HS-27A (cell line): ENCODE data around the gene FAM240A.

Source experiments
- DNase-seq: peaks from one replicate; pipeline ENCODE4 v3.0.0-alpha.2; 2012; ENCODE audit warnings: low read depth, missing footprints

The FAM240A gene

GRCh38 chr3:46626039-46626438 is 13.7 kb downstream of the FAM240A start:
- DNase-seq, result no peak

GRCh38 chr3:46627078-46627477 is 14.8 kb downstream of the FAM240A start:
- DNase-seq, result no peak

GRCh38 chr3:46628901-46629369 is 16.6 kb downstream of the FAM240A start:
- no peak for DNase-seq

GRCh38 chr3:46629551-46630517 is 17.5 kb downstream of the FAM240A start:
- peak; percentile 57 for DNase-seq

- no peak for DNase-seq
Observed at GRCh38 chr3:46632792-46633191, 20.5 kb downstream of the FAM240A start.

GRCh38 chr3:46634856-46635255 is 22.5 kb downstream of the FAM240A start:
- DNase-seq, result no peak

GRCh38 chr3:46639221-46639620 is 26.9 kb downstream of the FAM240A start:
- DNase-seq, result no peak

- DNase-seq, result no peak
Observed at GRCh38 chr3:46640927-46641326, 28.6 kb downstream of the FAM240A start.

GRCh38 chr3:46642971-46643370 is 30.6 kb downstream of the FAM240A start:
- DNase-seq, result no peak

- DNase-seq, result no peak
Observed at GRCh38 chr3:46643701-46644100, 31.4 kb downstream of the FAM240A start.

GRCh38 chr3:46646700-46647099 is 34.4 kb downstream of the FAM240A start:
- DNase-seq, result no peak

- DNase-seq, result no peak
Observed at GRCh38 chr3:46648096-46648495, 35.8 kb downstream of the FAM240A start.

- no peak for DNase-seq
Observed at GRCh38 chr3:46649436-46649835, 37.1 kb downstream of the FAM240A start.

GRCh38 chr3:46651084-46651483 is 38.8 kb downstream of the FAM240A start:
- DNase-seq, result no peak

- DNase-seq, result no peak
Observed at GRCh38 chr3:46655271-46655670, 42.9 kb downstream of the FAM240A start.

- no peak for DNase-seq
Observed at GRCh38 chr3:46656778-46657556, 44.6 kb downstream of the FAM240A start.

GRCh38 chr3:46659285-46659684 is 47.0 kb downstream of the FAM240A start:
- no peak for DNase-seq

- DNase-seq, result no peak
Observed at GRCh38 chr3:46660003-46660402, 47.7 kb downstream of the FAM240A start.

- no peak for DNase-seq
Observed at GRCh38 chr3:46660543-46661523, 48.5 kb downstream of the FAM240A start.

GRCh38 chr3:46661776-46662766 is 49.7 kb downstream of the FAM240A start:
- no peak for DNase-seq
